Panc1 (cell line): Measurements from ENCODE around the gene WNT7B. TPM values are rescaled to one million over a fixed set of nuclear protein-coding genes. Genes with fewer than 3 reads are reported as not detected.

Experiments used
- ATAC-seq: fragments of 200-7000 bp; cut with Tn5 transposase; 2 replicates; pipeline ENCODE4 v1.9.1; 2020; ENCODE audit warnings: mild to moderate bottlenecking, moderate library complexity
- BruUV-seq: library from RNA; stranded (reverse); fragments of 400-500 nt; replicated peaks from 2 replicates; lab custom pipeline; 2021; lab: Mats Ljungman, UMichigan
- CTCF ChIA-PET: fragments of 300-600 bp; sonication (Branson Sonifier 250); formaldehyde crosslinking; loops from one replicate; lab custom pipeline; 2022; ENCODE audit warnings: antibody characterized with exemption; lab: Charles Lee
- POLR2A ChIA-PET: fragments of 300-600 bp; sonication (Branson Sonifier 250); formaldehyde crosslinking; loops from one replicate; lab custom pipeline; 2022; ENCODE audit warnings: antibody characterized with exemption; lab: Charles Lee
- DNase-seq: peaks from one replicate; pipeline ENCODE4 v3.0.0-alpha.2; 2010; ENCODE audit warnings: low read depth, low spot score
- H3K27ac ChIP-seq: 2 replicates; pipeline ENCODE4 v1.5.1; 2011; ENCODE audit warnings: mild to moderate bottlenecking, low read length, inconsistent platforms
- H3K27me3 ChIP-seq: fragments of 200-500 bp; sonication (Bioruptor generic); 2 replicates; pipeline ENCODE4 v1.6.0; 2014; ENCODE audit warnings: low read length, inconsistent platforms; ENCODE audit not compliant: control insufficient read depth, insufficient read depth
- H3K36me3 ChIP-seq: fragments of 200-500 bp; sonication (Bioruptor generic); 2 replicates; pipeline ENCODE4 v1.5.1; 2014; ENCODE audit warnings: inconsistent platforms, mild to moderate bottlenecking, low read length, moderate library complexity; ENCODE audit not compliant: control insufficient read depth, insufficient read depth
- H3K4me1 ChIP-seq: 2 replicates; pipeline ENCODE4 v1.5.1; 2011; ENCODE audit warnings: inconsistent platforms, mild to moderate bottlenecking, low read length, moderate library complexity; ENCODE audit not compliant: control insufficient read depth, insufficient read depth
- H3K4me3 ChIP-seq, 2 experiments: 2 replicates each; pipeline ENCODE4 v1.5.1; 2011 to 2012; ENCODE audit warnings: low read depth in 2 of 2, low read length in 2 of 2, mild to moderate bottlenecking in 2 of 2, inconsistent platforms in 1 of 2, moderate library complexity in 1 of 2
- H3K9me3 ChIP-seq: fragments of 200-500 bp; sonication (Bioruptor generic); 2 replicates; pipeline ENCODE4 v1.5.1; 2014; ENCODE audit warnings: low read depth, mild to moderate bottlenecking, inconsistent platforms, low read length, moderate library complexity; ENCODE audit not compliant: control insufficient read depth, insufficient read depth
- POLR2AphosphoS5 ChIP-seq: IDR thresholded peaks from 2 replicates; pipeline ENCODE4 v1.6.1; 2012; ENCODE audit warnings: mild to moderate bottlenecking, low read depth, low read length, moderate library complexity
- REST ChIP-seq, 2 experiments: IDR thresholded peaks; 2 replicates each; pipeline ENCODE4 v1.6.1; 2011 to 2012; ENCODE audit warnings: low read depth in 2 of 2, control low read depth in 1 of 2, low read length in 1 of 2, mild to moderate bottlenecking in 1 of 2, moderate library complexity in 1 of 2; ENCODE audit not compliant: insufficient read depth in 1 of 2
- SIN3A ChIP-seq: IDR thresholded peaks from 2 replicates; pipeline ENCODE4 v1.6.1; 2012; ENCODE audit warnings: low read depth, mild to moderate bottlenecking, low read length, moderate library complexity, borderline replicate concordance; ENCODE audit not compliant: insufficient read depth
- TCF7L2 ChIP-seq: IDR thresholded peaks from 2 replicates; pipeline ENCODE4 v1.6.1; 2011; ENCODE audit warnings: mild to moderate bottlenecking, low read depth, low read length, inconsistent platforms
- in situ Hi-C: cut with HindIII; loops from 2 replicates; pipeline ENCODE4 v1.10.0; 2016; ENCODE audit warnings: low sequenced_read_pairs, low pct_unique_long_range_greater_than_20kb
- intact Hi-C: fragments of 100-400 bp; cut with micrococcal nuclease; formaldehyde crosslinking; loops from one replicate; pipeline ENCODE4 v1.10.0; 2022; ENCODE audit not compliant: unreplicated experiment
- total RNA-seq: library from RNA; stranded (reverse); gene quantifications from one replicate; pipeline ENCODE4 v1.2.1, GENCODE V29; 2021; ENCODE audit not compliant: unreplicated experiment
- TF ChIP-seq, protein P1 (sequence below): fragments of 450-650 bp; IDR thresholded peaks from 2 replicates; pipeline ENCODE4 v1.5.1; 2017; ENCODE audit warnings: mild to moderate bottlenecking

WNT7B gene
- total RNA-seq, 1 experiment from 2014 or later: 52.1 TPM

DNA sequence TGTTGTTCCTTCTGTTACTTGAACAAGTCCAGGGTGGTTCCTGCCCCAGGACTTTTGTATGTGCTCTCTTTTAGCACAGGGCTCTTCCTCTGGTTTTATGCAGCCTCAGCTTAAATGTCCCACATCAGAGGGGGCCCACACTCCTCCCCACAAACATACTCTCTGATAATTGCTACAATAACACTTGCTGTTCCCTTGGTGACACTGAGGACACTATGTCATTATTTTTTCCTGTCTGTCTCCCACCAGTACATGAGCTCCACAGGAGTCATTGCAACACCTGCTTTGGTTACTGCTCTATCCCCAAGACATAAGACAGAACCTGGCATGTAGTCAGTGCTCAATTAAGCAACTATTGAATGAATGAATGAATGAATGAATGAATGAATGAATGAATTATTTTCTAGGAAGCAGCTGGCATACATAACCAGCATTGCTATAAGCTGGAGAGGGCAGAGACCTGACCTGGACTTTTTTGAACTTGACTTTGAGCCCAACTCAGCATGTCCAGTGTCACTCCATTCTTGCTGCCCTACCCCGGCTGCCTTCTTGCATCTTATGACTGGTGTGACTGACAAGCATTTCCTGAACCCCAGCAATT is 7.5 kb upstream of the WNT7B start:
- CTCF ChIA-PET: interaction anchor here (0.6 kb wide), 3 partner anchors 67 to 411 kb away, joined by 3 to 10 read pairs (median 3); no protein-coding TSS in a partner anchor
- POLR2A ChIA-PET: no interaction called here
- H3K4me1 ChIP-seq: no peaks in the 10 kb centered on the region
- in situ Hi-C loops (no loop called here), intact Hi-C loops (no loop called here)
- H3K36me3 ChIP-seq: no peaks in the 10 kb centered on the region
- TF ChIP-seq POLR2AphosphoS5 (no peak), REST (IDR thresholded peaks at IDR 0.05; ENCODE audit: insufficient read depth in 1 of 2, low read depth in 2 of 2, low read length in 1 of 2) (no peak), TCF7L2 (no peak), SIN3A (no peak)
- TF ChIP-seq, protein P1, sequence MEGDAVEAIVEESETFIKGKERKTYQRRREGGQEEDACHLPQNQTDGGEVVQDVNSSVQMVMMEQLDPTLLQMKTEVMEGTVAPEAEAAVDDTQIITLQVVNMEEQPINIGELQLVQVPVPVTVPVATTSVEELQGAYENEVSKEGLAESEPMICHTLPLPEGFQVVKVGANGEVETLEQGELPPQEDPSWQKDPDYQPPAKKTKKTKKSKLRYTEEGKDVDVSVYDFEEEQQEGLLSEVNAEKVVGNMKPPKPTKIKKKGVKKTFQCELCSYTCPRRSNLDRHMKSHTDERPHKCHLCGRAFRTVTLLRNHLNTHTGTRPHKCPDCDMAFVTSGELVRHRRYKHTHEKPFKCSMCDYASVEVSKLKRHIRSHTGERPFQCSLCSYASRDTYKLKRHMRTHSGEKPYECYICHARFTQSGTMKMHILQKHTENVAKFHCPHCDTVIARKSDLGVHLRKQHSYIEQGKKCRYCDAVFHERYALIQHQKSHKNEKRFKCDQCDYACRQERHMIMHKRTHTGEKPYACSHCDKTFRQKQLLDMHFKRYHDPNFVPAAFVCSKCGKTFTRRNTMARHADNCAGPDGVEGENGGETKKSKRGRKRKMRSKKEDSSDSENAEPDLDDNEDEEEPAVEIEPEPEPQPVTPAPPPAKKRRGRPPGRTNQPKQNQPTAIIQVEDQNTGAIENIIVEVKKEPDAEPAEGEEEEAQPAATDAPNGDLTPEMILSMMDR: no peak
- no peak overlapping the region for H3K4me3 ChIP-seq
- ATAC-seq (no peak), DNase-seq (no peak)
- no peaks in the 10 kb centered on the region for H3K9me3 ChIP-seq
- no peaks in the 10 kb centered on the region for H3K27me3 ChIP-seq
- H3K27ac ChIP-seq: no peak overlapping the region
- no TSS peak for BruUV-seq

- no TSS peak for BruUV-seq
- ChIA-PET POLR2A (no interaction called here), CTCF (interaction anchor here (0.6 kb wide), 1 partner anchor 409 kb away, joined by 10 read pairs; no protein-coding TSS in a partner anchor)
- Histone ChIP-seq H3K27ac (no peak overlapping the region), H3K9me3 (no peaks in the 10 kb centered on the region), H3K36me3 (no peaks in the 10 kb centered on the region), H3K4me1 (no peaks in the 10 kb centered on the region), H3K4me3 (no peak overlapping the region), H3K27me3 (no peaks in the 10 kb centered on the region)
- TF ChIP-seq POLR2AphosphoS5 (no peak), SIN3A (no peak), REST (IDR thresholded peaks at IDR 0.05; ENCODE audit: insufficient read depth in 1 of 2, low read depth in 2 of 2, low read length in 1 of 2) (no peak), TCF7L2 (no peak)
- TF ChIP-seq, protein P1: no peak
- DNase-seq (no peak), ATAC-seq (no peak)
- intact Hi-C loops (no loop called here), in situ Hi-C loops (no loop called here)
These were observed 6.8 kb upstream of the WNT7B start for GRCh38 chr22:45983797-45984196.
